Kidney (tissue), 14 donors: ENCODE measurements around the gene ERICH3. TPM values are rescaled to one million over a fixed set of nuclear protein-coding genes. Genes with fewer than 3 reads are reported as not detected.

Source experiments
- DNase-seq, 5 donors: peaks; one replicate each; pipeline ENCODE4 v3.0.0-alpha.2; 2013 to 2020
- FAIRE-seq: peaks from 2 replicates; lab custom pipeline; 2012; peaks lifted over from hg19 to GRCh38; lab: Jason Lieb, UNC
- H3K27ac ChIP-seq, 2 donors: one replicate each; pipeline ENCODE4 v1.7.0; 2013; ENCODE audit warnings: low read depth in 2 of 2, low read length in 2 of 2, inconsistent platforms in 1 of 2
- H3K27me3 ChIP-seq: one replicate; pipeline ENCODE4 v1.7.1; 2013; ENCODE audit warnings: low read length, inconsistent platforms; ENCODE audit not compliant: control insufficient read depth, insufficient read depth
- H3K36me3 ChIP-seq, 3 donors: one replicate each; pipeline versions ENCODE4 v1.7.0 to v1.7.1; 2013; ENCODE audit warnings: low read length in 3 of 3, control low read depth in 1 of 3, inconsistent platforms in 1 of 3; ENCODE audit not compliant: insufficient read depth in 3 of 3, control insufficient read depth in 2 of 3
- H3K4me1 ChIP-seq, 3 donors: one replicate each; pipeline versions ENCODE4 v1.7.0 to v1.7.1; 2013; ENCODE audit warnings: low read length in 3 of 3, inconsistent platforms in 1 of 3, low read depth in 1 of 3; ENCODE audit not compliant: control insufficient read depth in 2 of 3, insufficient read depth in 2 of 3
- H3K4me3 ChIP-seq, 3 donors: one replicate each; pipeline versions ENCODE4 v1.7.0 to v1.8.1; 2013; ENCODE audit warnings: low read length in 3 of 3, control low read depth in 1 of 3, inconsistent platforms in 1 of 3
- H3K9ac ChIP-seq, 3 donors: one replicate each; pipeline versions ENCODE4 v1.7.0 to v1.7.1; 2013; ENCODE audit warnings: low read length in 3 of 3, control low read depth in 1 of 3, inconsistent platforms in 1 of 3
- H3K9me3 ChIP-seq, 3 donors: one replicate each; pipeline versions ENCODE4 v1.7.0 to v1.7.1; 2013; ENCODE audit warnings: low read length in 3 of 3, control low read depth in 1 of 3, inconsistent platforms in 1 of 3; ENCODE audit not compliant: control insufficient read depth in 2 of 3, insufficient read depth in 1 of 3
- intact Hi-C: fragments of 100-400 bp; cut with DNase I; formaldehyde crosslinking; loops from one replicate; pipeline ENCODE4 v1.11.1; 2022
- polyA plus RNA-seq: library from polyadenylated mRNA; stranded (reverse); fragments of 350-450 nt; fragmentation: Illumina TruSeq; extraction: RNeasy Lipid Tissue Mini Kit (QIAGEN cat#74804); gene quantifications from one replicate; pipeline ENCODE4 v1.2.3, GENCODE V29; 2014; ENCODE audit warnings: low read depth, low replicate concordance; ENCODE audit not compliant: insufficient read depth
- total RNA-seq: library from RNA; stranded (reverse); fragmentation: NEBNext Ultra II Directional; extraction: Animal tissue kit (Norgen Biotek cat#: 25700); gene quantifications from one replicate; pipeline ENCODE4 v1.2.1, GENCODE V29; 2021
- TF ChIP-seq, protein P1 (sequence below): IDR thresholded peaks from 3 replicates; pipeline ENCODE4 v1.5.1; 2012; ENCODE audit warnings: mild to moderate bottlenecking, moderate library complexity, borderline replicate concordance; ENCODE audit not compliant: insufficient read depth; ENCODE audit errors: extremely low read depth
- donor health status: control.
- donor health status: control.
- donor health status: control.
- donor health status: control.
- donor health status: control.
- donor health status: DM: yes; HTN: yes; CAD: no.
- donor health status: Normal renal cell carcinoma (clear cell type).

The ERICH3 gene
- total and polyA plus RNA-seq, 2 donors from 2014 or later: 0.50 TPM; not detected in 1

DNA sequence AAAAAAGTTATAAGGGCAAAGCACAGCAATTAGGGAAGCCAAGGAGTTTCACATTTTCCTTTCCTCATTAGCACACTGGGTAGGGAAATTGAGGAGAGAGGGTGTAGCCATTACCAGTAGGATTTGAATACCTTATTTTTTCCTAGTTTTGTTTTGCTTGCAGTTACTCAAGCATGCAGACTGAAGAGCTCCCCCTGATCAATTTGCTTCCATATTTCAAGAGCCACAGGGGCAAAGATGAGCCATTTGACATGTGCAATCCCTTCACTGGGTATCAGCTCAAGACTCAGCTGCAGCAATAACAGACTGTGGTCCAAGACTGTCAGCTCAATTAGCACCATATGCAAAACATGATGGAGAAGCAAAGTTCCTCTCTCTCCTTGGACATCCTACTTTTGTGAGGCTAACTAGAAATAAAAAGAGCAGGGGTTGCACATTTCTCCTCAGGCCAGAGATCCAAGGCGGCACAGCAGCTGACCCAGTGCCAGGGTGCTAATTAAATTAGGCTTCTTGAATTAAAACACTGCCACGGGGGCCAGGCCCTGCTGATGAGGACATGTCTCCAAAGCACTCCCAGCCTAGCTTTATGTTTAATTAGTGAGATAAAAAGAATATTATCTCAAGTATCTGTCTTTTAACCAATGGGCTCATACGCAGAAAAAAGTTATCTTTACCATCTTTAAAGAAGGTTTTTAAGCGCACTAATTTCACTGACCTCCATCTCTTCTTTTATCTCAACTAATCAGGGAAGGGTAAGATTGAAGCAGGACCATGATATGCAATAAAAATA lies 124.4 kb downstream of the ERICH3 start:
- no peak overlapping the region for H3K9ac ChIP-seq
- TF ChIP-seq, protein P1, sequence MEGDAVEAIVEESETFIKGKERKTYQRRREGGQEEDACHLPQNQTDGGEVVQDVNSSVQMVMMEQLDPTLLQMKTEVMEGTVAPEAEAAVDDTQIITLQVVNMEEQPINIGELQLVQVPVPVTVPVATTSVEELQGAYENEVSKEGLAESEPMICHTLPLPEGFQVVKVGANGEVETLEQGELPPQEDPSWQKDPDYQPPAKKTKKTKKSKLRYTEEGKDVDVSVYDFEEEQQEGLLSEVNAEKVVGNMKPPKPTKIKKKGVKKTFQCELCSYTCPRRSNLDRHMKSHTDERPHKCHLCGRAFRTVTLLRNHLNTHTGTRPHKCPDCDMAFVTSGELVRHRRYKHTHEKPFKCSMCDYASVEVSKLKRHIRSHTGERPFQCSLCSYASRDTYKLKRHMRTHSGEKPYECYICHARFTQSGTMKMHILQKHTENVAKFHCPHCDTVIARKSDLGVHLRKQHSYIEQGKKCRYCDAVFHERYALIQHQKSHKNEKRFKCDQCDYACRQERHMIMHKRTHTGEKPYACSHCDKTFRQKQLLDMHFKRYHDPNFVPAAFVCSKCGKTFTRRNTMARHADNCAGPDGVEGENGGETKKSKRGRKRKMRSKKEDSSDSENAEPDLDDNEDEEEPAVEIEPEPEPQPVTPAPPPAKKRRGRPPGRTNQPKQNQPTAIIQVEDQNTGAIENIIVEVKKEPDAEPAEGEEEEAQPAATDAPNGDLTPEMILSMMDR: no peak
- intact Hi-C loops: no loop called here
- no peak overlapping the region for H3K4me3 ChIP-seq
- H3K36me3 ChIP-seq: no peaks in the 10 kb centered on the region
- FAIRE-seq (no peak), DNase-seq (no peak)
- no peak overlapping the region for H3K27ac ChIP-seq
- no peaks in the 10 kb centered on the region for H3K4me1 ChIP-seq
- H3K27me3 ChIP-seq: no peaks in the 10 kb centered on the region
- no peaks in the 10 kb centered on the region for H3K9me3 ChIP-seq

GRCh38 chr1:74545821-74546220 lies 127.8 kb downstream of the ERICH3 start:
- intact Hi-C loops: no loop called here
- no peak for DNase-seq
- Histone ChIP-seq H3K27ac (no peak overlapping the region), H3K9me3 (no peaks in the 10 kb centered on the region), H3K27me3 (no peaks in the 10 kb centered on the region), H3K4me3 (no peak overlapping the region), H3K9ac (no peak overlapping the region), H3K4me1 (no peaks in the 10 kb centered on the region), H3K36me3 (no peaks in the 10 kb centered on the region)
- TF ChIP-seq, protein P1: no peak
- FAIRE-seq: no peak

GRCh38 chr1:74534241-74534640 lies 139.4 kb downstream of the ERICH3 start:
- Histone ChIP-seq H3K4me3 (no peak overlapping the region), H3K27me3 (no peaks in the 10 kb centered on the region), H3K4me1 (no peaks in the 10 kb centered on the region), H3K9ac (no peak overlapping the region), H3K9me3 (no peaks in the 10 kb centered on the region), H3K27ac (no peak overlapping the region), H3K36me3 (no peaks in the 10 kb centered on the region)
- intact Hi-C loops: no loop called here
- DNase-seq: no peak
- FAIRE-seq: no peak
- TF ChIP-seq, protein P1: no peak
